ENCODE measurements around the gene NCKAP1.
"Not testable (repeated sequence)": the region's sequence is repeated elsewhere in the genome, so short reads cannot be mapped to it uniquely, and the experiment has no call there.

The NCKAP1 gene

GRCh38 chr2:182904844-182905243 lies 133.4 kb downstream of the NCKAP1 start:
- FAIRE-seq = no peak

GRCh38 chr2:182903566-182903965 lies 134.7 kb downstream of the NCKAP1 start:
- FAIRE-seq = no peak

DNA sequence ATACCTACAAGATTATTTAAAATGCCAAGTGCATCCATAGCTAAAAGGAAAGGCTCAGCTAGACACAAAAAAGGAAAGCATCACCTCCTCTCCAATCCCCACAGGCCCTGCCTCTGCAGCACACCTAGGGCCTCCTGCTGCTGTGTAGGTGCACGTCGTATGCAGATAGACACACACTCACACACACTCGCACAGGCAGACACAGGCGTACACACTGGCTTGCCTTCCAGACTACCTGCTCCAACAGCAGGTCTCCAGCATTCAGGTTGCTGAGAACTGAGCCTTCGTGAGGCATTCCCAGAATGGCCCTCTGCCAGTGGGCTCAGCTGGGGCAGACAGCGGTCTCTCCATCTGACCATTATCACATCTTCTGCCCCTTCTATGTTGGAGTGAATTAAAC lies 136.5 kb downstream of the NCKAP1 start:
- FAIRE-seq = no peak

GRCh38 chr2:182898718-182899117 lies 139.5 kb downstream of the NCKAP1 start:
- no peak for FAIRE-seq

DNA sequence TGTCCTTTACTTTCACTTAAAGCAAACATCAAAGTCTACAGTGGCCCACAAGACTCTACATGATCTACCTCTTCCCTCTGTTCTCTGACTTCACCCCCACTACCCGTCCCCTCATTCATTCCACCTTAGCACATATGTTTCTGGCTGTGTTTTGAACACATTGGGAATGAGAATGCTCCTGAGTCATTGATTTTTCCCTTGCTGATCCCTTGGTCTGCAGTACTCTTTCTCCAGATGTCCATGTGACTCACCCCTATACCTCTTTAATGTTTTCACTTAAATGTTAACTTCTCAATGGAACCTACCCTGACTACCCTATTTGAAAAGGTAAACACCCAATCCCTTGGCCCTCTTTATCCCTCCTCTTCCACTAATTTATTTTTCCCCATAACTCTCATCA lies 141.1 kb downstream of the NCKAP1 start:
- FAIRE-seq = no peak

DNA sequence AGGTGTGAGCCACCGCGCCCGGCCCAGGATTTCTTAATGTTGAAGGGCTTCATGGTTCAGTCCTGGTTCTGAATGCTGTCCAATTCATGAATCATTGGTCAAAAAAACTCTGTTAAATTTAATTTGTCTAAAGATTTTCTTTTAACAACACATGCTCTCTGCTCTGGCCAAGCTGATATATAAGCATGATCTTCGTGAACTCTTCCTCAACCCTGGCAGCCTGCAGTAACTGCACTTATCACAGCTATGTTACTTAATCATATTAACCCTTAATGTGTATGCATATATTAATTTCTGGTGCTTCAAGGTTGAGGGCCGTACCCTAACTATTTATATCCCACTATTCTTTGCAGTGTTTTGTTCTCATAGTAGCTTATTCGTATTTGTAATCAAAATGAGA lies 142.5 kb downstream of the NCKAP1 start:
- no peak for FAIRE-seq

DNA sequence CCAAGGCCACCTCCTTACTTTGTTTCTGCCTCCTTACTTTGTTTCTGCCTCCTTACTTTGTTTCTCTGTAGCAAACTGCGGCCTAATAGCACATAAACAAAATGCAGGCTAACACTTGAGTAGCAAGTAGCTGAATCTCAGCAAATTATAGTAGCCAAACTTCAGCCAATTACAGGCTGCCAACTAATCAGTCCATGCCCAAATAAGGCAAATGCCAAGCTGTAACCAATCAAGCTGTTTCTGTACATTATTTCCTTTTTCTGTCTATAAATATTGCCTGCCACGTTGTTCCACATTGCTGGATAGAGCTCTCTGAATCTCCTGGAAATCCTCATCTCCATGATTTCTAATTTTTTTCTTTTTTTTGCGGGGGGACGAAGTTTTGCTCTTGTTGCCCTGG lies 143.1 kb downstream of the NCKAP1 start:
- FAIRE-seq = no peak

GRCh38 chr2:182894174-182894573 lies 144.1 kb downstream of the NCKAP1 start:
- no peak for FAIRE-seq

- no peak for FAIRE-seq
Measured at GRCh38 chr2:182893666-182894065, 144.6 kb downstream of the NCKAP1 start.

GRCh38 chr2:182893035-182893434 lies 145.2 kb downstream of the NCKAP1 start:
- not testable (repeated sequence) for FAIRE-seq

DNA sequence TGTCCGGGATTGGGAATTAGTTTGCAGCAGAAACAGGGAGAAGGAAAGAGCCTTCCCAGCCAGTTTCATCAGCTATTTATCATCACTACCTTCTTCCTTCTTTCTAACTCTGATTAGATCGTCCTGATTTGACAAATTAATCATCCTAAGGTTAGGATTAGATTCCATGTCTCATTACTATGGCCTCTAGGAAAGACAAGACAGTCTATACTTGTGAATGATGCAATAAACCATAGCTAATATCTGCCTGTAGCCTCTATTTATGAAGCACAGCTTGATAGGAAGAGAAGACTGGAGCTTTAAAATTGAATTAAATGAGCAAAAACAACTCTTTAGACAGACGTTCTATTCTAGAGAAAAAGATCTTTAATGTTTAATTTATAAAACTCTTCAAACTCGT lies 146.6 kb downstream of the NCKAP1 start:
- no peak for FAIRE-seq

GRCh38 chr2:182890773-182891378 lies 147.4 kb downstream of the NCKAP1 start:
- FAIRE-seq = no peak

DNA sequence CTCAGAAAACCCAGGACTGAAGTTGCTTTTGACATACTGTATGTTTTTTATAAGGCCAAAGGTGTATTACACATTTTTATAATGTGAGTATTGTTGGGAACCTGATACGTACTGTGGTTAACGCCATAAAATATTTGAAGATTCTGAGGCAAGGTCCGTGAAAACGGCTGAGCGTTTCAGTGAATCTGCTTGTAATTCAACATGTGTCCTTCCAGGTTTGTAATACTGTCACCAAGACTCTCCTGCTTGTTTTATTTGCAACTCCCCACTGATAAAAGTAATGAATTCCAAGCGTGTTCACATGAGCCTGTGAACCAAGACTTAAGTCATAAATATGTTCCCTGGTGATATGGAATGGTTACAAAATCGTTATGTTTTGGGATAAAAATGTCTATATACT lies 148.0 kb downstream of the NCKAP1 start:
- no peak for FAIRE-seq

DNA sequence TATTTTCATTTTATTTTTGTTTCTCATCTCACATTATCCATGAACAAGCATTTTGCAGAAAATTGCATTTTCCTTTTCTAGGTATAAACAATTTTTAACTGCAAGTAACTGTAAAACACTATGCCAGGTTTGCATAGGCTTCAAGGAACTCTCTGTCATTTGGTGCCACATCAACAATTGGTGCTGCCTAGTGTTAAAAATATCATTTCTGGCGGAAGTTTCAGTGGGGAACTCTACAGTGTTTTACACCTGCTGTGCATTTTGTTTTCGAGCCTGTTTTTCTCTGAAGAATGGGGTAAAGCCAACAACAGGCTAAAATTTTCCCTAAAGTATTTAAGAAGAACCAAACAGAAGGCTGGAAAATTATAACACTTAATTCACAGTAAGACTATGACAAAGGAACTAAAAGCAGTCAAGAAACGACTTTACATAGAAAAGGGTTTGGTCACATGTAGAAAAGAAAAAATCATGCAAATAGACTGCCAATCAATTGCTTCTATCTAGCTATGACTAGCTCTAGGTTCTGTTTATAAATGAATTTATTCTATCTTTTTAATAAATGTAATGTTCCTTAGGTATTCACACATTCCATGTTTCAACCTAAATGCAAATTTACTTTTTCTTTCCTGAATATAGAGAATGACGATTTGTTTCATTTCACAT lies 150.4 kb downstream of the NCKAP1 start:
- FAIRE-seq = no peak

- FAIRE-seq = no peak
Measured at GRCh38 chr2:182887093-182887492, 151.2 kb downstream of the NCKAP1 start.

DNA sequence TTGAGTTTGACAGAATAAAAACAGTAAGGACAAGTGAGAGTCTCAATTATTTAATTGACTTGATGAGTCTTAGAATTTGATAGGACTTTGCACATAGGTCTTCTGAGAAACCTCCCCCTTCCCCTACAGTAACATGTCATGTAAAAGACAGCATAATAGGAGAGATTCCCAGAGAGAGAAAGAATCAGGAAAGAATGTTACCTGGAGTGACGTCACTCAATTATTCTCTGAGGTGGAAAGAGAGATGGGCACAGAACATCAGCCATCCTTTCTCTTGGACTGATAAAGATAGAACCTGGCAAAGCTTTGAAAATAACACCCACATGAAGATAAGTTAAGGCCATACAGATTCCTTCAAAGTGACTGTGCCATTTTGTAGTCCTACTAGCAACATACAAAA lies 152.5 kb downstream of the NCKAP1 start:
- FAIRE-seq = no peak

GRCh38 chr2:182883451-182883850 lies 154.8 kb downstream of the NCKAP1 start:
- FAIRE-seq = no peak

DNA sequence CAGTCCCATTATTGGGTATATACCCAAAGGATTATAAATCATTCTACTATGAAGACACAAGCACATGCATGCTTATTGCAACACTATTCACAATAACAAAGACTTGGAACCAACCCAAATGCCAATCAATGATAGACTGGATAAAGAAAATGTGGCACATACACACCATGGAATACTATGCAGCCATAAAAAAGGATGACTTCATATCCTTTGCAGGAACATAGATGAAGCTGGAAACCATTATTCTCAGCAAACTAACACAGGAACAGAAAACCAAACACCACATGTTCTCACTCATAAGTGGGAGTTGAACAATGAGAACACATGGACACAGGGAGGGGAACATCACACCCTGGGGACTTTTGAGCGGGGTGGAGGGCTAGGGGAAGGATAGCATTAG lies 158.2 kb downstream of the NCKAP1 start:
- FAIRE-seq = not testable (repeated sequence)

GRCh38 chr2:182876653-182877052 lies 161.6 kb downstream of the NCKAP1 start:
- not testable (repeated sequence) for FAIRE-seq

DNA sequence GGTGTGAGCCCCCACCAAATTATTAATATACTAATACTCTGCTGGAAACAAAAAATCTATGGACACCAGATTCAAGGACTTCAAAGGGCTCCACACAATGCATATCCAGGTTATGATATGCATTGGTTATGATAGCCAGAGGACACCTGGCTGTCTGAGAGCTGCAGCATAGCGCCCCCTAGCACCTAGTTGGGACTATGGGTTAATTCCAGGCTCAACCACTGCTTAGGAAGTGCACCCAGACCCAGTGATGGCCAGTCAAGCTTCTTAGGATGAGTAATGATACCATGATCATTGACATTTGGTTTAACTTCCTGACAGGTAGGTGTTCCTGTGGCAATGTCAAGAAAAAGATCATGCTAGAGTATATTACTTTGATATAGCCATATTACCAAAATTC lies 168.0 kb downstream of the NCKAP1 start:
- no peak for FAIRE-seq

- no peak for FAIRE-seq
Measured at GRCh38 chr2:182868054-182868796, 170.0 kb downstream of the NCKAP1 start.

DNA sequence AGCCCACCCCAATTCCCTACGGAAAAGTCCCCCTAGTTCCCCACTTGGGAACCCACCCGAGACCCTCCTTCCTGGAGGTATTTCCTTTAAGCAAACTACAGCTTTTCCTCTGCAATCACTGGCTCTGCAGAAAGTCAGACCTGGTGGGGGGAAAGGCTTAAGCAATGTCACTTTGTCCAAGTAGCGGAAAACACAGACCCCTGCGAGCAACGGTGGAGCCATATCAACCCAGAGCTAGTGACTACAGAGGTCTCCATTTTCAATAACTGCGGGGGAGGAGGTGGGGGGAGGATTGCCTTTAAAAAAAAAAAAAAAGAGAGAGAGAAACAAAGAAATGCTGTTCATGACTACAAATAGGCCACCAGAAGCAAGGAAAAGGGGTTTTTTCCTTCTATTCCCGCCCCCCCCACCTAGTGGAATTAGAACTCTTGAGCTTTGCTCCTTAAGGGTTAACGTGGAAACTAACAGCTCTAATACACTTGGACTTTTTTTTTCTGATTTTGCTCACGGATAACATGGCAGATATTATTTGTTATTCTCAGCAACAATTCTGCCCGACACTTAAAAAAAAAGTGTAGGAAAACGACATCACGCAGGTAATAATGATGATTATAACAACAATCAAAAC lies 170.7 kb downstream of the NCKAP1 start:
- FAIRE-seq = no peak

- FAIRE-seq = no peak
Measured at GRCh38 chr2:182866461-182867406, 171.5 kb downstream of the NCKAP1 start, which contains the start of gene FRZB. FRZB (minus strand) TSS chr2:182866637; CDS start chr2:182866552, 85 bp downstream.

Data from TTC549 (cell line).